BLaER1 treated with 17β-estradiol and CSF1 and Interleukin-3, amounts not matched to agents 10 nM and 100 nM (cell line): Measurements from ENCODE around the gene OMP.

Source experiments
- H3K27ac ChIP-seq, 11 experiments: shearing (Covaris generic); formaldehyde crosslinking; 2 replicates each; pipeline ENCODE4 v1.8.1; 2022
- H3K27me3 ChIP-seq, 11 experiments: shearing (Covaris generic); formaldehyde crosslinking; 2 replicates each; pipeline ENCODE4 v1.8.1; 2022
- H3K36me3 ChIP-seq, 11 experiments: shearing (Covaris generic); formaldehyde crosslinking; 2 replicates each; pipeline ENCODE4 v1.8.1; 2022
- H3K4me1 ChIP-seq, 10 experiments: shearing (Covaris generic); formaldehyde crosslinking; 2 replicates each; pipeline ENCODE4 v1.8.1; 2022
- H3K4me2 ChIP-seq, 11 experiments: shearing (Covaris generic); formaldehyde crosslinking; 2 replicates each; pipeline ENCODE4 v1.8.1; 2022
- H3K4me3 ChIP-seq, 10 experiments: shearing (Covaris generic); formaldehyde crosslinking; 2 replicates each; pipeline ENCODE4 v1.8.1; 2022
- H3K9ac ChIP-seq, 11 experiments: shearing (Covaris generic); formaldehyde crosslinking; 2 replicates each; pipeline ENCODE4 v1.8.1; 2022
- H3K9me3 ChIP-seq, 11 experiments: shearing (Covaris generic); formaldehyde crosslinking; replicated peaks in 1 of 11; 2 replicates each; pipeline ENCODE4 v1.8.1; 2022
- H4K20me1 ChIP-seq, 11 experiments: shearing (Covaris generic); formaldehyde crosslinking; 2 replicates each; pipeline ENCODE4 v1.8.1; 2022
- Cebpa-rat ChIP-seq, 11 experiments: shearing (Covaris generic); IDR thresholded peaks; 2 replicates each; pipeline ENCODE4 v1.8.1; 2022

Gene OMP

GRCh38 chr11:77143405-77144020 is 40.9 kb downstream of the OMP start:
- no peak overlapping the region for H3K4me3 ChIP-seq
- H3K9me3 ChIP-seq = no peaks in the 10 kb centered on the region
- H3K27me3 ChIP-seq = peaks cover 0 to 7% (median 1%) of the 10 kb centered on the region in 11 experiments; a peak in 11 of 22 replicates
- H3K9ac ChIP-seq = no peak overlapping the region
- peaks cover 0 to 22% (median 0%) of the 10 kb centered on the region in 11 experiments; a peak in 6 of 22 replicates for H4K20me1 ChIP-seq
- peak overlapping the region in 10 of 11 experiments; percentile 17 to 98 (median 80); a peak in 11 of 22 replicates for H3K4me2 ChIP-seq
- H3K4me1 ChIP-seq = peaks cover 57 to 83% (median 76%) of the 10 kb centered on the region in 10 experiments
- TF ChIP-seq Cebpa-rat (IDR thresholded peaks at IDR 0.05) = no peak
- H3K27ac ChIP-seq = no peak overlapping the region
- H3K36me3 ChIP-seq = no peaks in the 10 kb centered on the region

- no peaks in the 10 kb centered on the region for H3K9me3 ChIP-seq
- no peak for TF ChIP-seq Cebpa-rat (IDR thresholded peaks at IDR 0.05)
- 0 out of 22 replicates have a peak overlapping the region, but pooled peaks of 1 of the 11 experiments have one; percentile 80 for H3K4me2 ChIP-seq
- no peaks in the 10 kb centered on the region for H3K27me3 ChIP-seq
- no peaks in the 10 kb centered on the region for H3K36me3 ChIP-seq
- H3K27ac ChIP-seq = no peak overlapping the region
- H4K20me1 ChIP-seq = peaks cover 0 to 22% (median 0%) of the 10 kb centered on the region in 11 experiments; a peak in 6 of 22 replicates
- H3K4me3 ChIP-seq = no peak overlapping the region
- peaks cover 57 to 83% (median 76%) of the 10 kb centered on the region in 10 experiments for H3K4me1 ChIP-seq
- no peak overlapping the region for H3K9ac ChIP-seq
These were observed 41.7 kb downstream of the OMP start for GRCh38 chr11:77144196-77144856.

GRCh38 chr11:77144857-77145428 is 42.3 kb downstream of the OMP start:
- H3K4me1 ChIP-seq = peaks cover 57 to 83% (median 76%) of the 10 kb centered on the region in 10 experiments
- H3K27ac ChIP-seq = no peak overlapping the region
- TF ChIP-seq Cebpa-rat (IDR thresholded peaks at IDR 0.05) = no peak
- H3K4me3 ChIP-seq = no peak overlapping the region
- no peaks in the 10 kb centered on the region for H3K9me3 ChIP-seq
- no peak overlapping the region for H3K9ac ChIP-seq
- H3K27me3 ChIP-seq = no peaks in the 10 kb centered on the region
- H4K20me1 ChIP-seq = peaks cover 0 to 22% (median 0%) of the 10 kb centered on the region in 11 experiments; a peak in 6 of 22 replicates
- H3K4me2 ChIP-seq = no peak overlapping the region
- H3K36me3 ChIP-seq = no peaks in the 10 kb centered on the region

- peak overlapping the region in 2 of 11 experiments; percentile 5 to 8; a peak in 1 of 22 replicates for H3K9ac ChIP-seq
- peaks cover 0 to 5% (median 0%) of the 10 kb centered on the region in 11 experiments; a peak in 1 of 22 replicates for H3K27me3 ChIP-seq
- no peak for TF ChIP-seq Cebpa-rat (IDR thresholded peaks at IDR 0.05)
- H4K20me1 ChIP-seq = peaks cover 0 to 22% (median 0%) of the 10 kb centered on the region in 11 experiments; a peak in 8 of 22 replicates
- no peaks in the 10 kb centered on the region for H3K36me3 ChIP-seq
- H3K4me2 ChIP-seq = peak overlapping the region in 10 of 11 experiments; percentile 13 to 98 (median 92); a peak in 19 of 22 replicates
- peaks cover 60 to 83% (median 76%) of the 10 kb centered on the region in 10 experiments for H3K4me1 ChIP-seq
- no peaks in the 10 kb centered on the region for H3K9me3 ChIP-seq
- peak overlapping the region in 1 of 11 experiments; percentile 50; a peak in 2 of 22 replicates for H3K27ac ChIP-seq
- H3K4me3 ChIP-seq = no peak overlapping the region
These were observed 43.8 kb downstream of the OMP start for GRCh38 chr11:77146261-77147035.

- Histone ChIP-seq H3K4me1 (peaks cover 63 to 83% (median 76%) of the 10 kb centered on the region in 10 experiments), H3K4me2 (peak overlapping the region; percentile 13 to 98 (median 92); a peak in 21 of 22 replicates), H4K20me1 (peaks cover 0 to 22% (median 0%) of the 10 kb centered on the region in 11 experiments; a peak in 8 of 22 replicates), H3K4me3 (no peak overlapping the region), H3K9ac (peak overlapping the region in 2 of 11 experiments; percentile 5 to 8; a peak in 1 of 22 replicates), H3K36me3 (no peaks in the 10 kb centered on the region), H3K27me3 (peaks cover 0 to 5% (median 0%) of the 10 kb centered on the region in 11 experiments; a peak in 1 of 22 replicates), H3K9me3 (no peaks in the 10 kb centered on the region), H3K27ac (peak overlapping the region in 1 of 11 experiments; percentile 50; a peak in 2 of 22 replicates)
- no peak for TF ChIP-seq Cebpa-rat (IDR thresholded peaks at IDR 0.05)
These were observed 44.3 kb downstream of the OMP start for GRCh38 chr11:77147036-77147315.

- peak overlapping the region; percentile 76 to 99 (median 96) for H3K4me2 ChIP-seq
These were observed 45.2 kb downstream of the OMP start for GRCh38 chr11:77147668-77148321.

GRCh38 chr11:77148963-77149715 is 46.5 kb downstream of the OMP start:
- no peak overlapping the region; a peak in 1 of 20 replicates for H3K4me3 ChIP-seq
- no peaks in the 10 kb centered on the region for H3K36me3 ChIP-seq
- peaks cover 0 to 5% (median 0%) of the 10 kb centered on the region in 11 experiments; a peak in 1 of 22 replicates for H3K27me3 ChIP-seq
- TF ChIP-seq Cebpa-rat (IDR thresholded peaks at IDR 0.05) = no peak
- no peaks in the 10 kb centered on the region for H3K9me3 ChIP-seq
- peaks cover 0 to 18% (median 0%) of the 10 kb centered on the region in 11 experiments; a peak in 7 of 22 replicates for H4K20me1 ChIP-seq
- peak overlapping the region; percentile 86 to 99 (median 96) for H3K4me2 ChIP-seq
- H3K9ac ChIP-seq = peak overlapping the region in 3 of 11 experiments; percentile 18 to 30 (median 21); a peak in 2 of 22 replicates
- H3K27ac ChIP-seq = peak overlapping the region in 2 of 11 experiments; percentile 30 to 85; a peak in 3 of 22 replicates
- H3K4me1 ChIP-seq = peaks cover 74 to 86% (median 79%) of the 10 kb centered on the region in 10 experiments

More at GRCh38 chr11:77147668-77148321, 45.2 kb downstream of the OMP start:
- Histone ChIP-seq H3K9ac (peak overlapping the region in 5 of 11 experiments; percentile 17 to 67 (median 41); a peak in 7 of 22 replicates), H3K4me1 (peaks cover 63 to 83% (median 76%) of the 10 kb centered on the region in 10 experiments), H4K20me1 (peaks cover 0 to 18% (median 1%) of the 10 kb centered on the region in 11 experiments; a peak in 9 of 22 replicates), H3K27ac (peak overlapping the region in 6 of 11 experiments; percentile 10 to 85 (median 36); a peak in 7 of 22 replicates), H3K36me3 (no peaks in the 10 kb centered on the region), H3K27me3 (peaks cover 0 to 5% (median 0%) of the 10 kb centered on the region in 11 experiments; a peak in 1 of 22 replicates), H3K9me3 (no peaks in the 10 kb centered on the region), H3K4me3 (peak overlapping the region in 4 of 10 experiments; percentile 9 to 54 (median 34); a peak in 5 of 20 replicates)
- TF ChIP-seq Cebpa-rat (IDR thresholded peaks at IDR 0.05) = peak in 3 of 11 experiments; percentile 21 to 44 (median 40); a peak in 2 of 22 replicates
